Measurements from ENCODE around the gene LTA4H.

LTA4H gene

DNA sequence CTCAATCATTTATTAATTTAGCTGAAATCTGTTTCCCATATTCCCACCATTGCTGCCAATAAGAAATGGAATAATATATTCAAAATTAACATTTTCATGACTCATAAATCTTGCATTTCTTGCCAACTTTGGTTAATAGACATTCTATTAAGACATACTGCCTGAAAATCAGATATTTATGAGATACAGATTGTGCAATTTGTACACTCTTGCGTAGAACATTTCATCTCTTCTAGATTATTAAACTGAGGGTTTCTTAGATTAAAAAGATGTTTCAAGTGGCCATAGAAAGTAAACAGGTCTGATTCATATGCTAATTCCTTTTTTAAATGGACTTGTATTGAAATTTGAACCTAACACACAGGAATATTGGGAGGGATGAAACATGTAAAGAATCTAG, 9.1 kb downstream of the LTA4H start:
- FAIRE-seq (no peak), DNase-seq (ENCODE audit: insufficient read length) (no peak)
- TF ChIP-seq TAF1 (IDR thresholded peaks at IDR 0.05; ENCODE audit: borderline replicate concordance, low read depth, low read length) (no peak), POLR2A (IDR thresholded peaks at IDR 0.05; ENCODE audit: low read depth, low read length) (no peak), POLR2AphosphoS5 (IDR thresholded peaks at IDR 0.05; ENCODE audit: low read depth, low read length) (no peak)

DNA sequence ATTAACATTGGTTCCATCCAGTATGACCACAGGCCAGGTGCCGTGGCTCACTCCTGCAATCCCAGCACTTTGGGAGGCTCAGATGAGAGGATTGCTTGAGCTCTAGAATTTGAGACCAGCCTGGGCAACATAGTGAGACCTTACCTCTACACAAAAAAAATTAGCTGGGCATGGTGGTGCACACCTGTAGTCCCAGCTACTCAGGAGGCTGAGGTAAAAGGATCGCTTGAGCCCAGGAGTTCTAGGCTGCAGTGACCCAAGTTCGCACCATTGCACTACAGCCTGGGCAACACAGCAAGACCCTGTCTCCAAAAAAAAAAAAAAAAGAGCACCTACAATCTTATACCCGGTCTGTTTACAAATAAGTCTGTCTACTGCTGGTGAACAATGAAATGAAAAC, 9.9 kb downstream of the LTA4H start:
- DNase-seq (ENCODE audit: insufficient read length) (no peak), FAIRE-seq (no peak)
- no peak for TF ChIP-seq TAF1 (IDR thresholded peaks at IDR 0.05; ENCODE audit: borderline replicate concordance, low read depth, low read length)
- no peak for TF ChIP-seq POLR2A (IDR thresholded peaks at IDR 0.05; ENCODE audit: low read depth, low read length)
- no peak for TF ChIP-seq POLR2AphosphoS5 (IDR thresholded peaks at IDR 0.05; ENCODE audit: low read depth, low read length)

DNA sequence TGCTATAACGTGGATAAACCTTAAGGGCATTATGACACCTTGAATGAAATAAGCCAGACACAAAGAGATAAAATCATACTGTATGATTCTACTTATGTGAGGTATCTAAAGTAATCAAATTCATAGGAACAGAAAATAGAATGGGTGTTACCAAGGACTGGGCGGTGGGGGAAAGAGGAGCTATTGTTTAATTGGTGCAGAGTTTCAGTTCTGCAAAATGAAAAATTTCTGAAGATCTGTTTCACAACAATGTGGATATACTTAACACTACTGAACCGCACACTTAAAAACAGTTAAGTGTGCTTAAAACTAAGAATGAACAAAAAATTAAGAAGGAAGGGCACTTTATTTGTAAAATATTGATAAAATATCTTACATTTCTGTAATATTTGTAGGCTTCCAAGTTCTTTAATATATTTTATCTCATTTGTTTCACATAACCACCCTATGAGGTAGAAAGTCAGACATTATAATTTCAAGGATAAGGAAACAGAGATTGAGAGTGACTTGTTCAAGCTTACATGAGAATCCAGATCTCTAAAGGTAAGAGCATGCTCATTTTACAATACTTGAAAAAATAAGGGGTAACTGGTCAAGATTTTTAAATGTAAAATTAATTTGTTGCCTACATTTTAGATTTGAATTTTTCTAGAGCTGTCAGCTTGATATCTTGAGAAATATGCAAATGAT, 14.9 kb downstream of the LTA4H start:
- TF ChIP-seq POLR2AphosphoS5 (IDR thresholded peaks at IDR 0.05; ENCODE audit: low read depth, low read length): no peak
- TF ChIP-seq TAF1 (IDR thresholded peaks at IDR 0.05; ENCODE audit: borderline replicate concordance, low read depth, low read length): no peak
- no peak for TF ChIP-seq POLR2A (IDR thresholded peaks at IDR 0.05; ENCODE audit: low read depth, low read length)
- FAIRE-seq (no peak), DNase-seq (ENCODE audit: insufficient read length) (no peak)

DNA sequence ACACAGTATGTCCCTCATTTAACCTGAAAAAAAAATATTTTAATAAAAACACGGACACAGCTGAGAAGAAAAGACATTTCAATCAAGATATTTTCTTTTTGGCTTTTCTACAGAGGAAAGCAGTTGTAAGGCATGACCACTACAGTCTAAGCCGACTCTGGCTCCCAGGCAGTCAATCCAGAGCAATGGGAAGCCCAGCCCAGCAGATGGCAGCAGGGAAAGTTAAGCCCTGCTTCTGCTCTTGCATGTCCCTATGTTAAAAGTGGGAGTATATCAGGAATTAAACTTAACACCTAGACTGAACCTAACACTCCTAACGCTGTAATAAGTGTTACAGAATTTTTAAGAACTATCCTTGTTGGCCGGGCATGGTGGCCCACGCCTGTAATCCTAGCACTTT, 19.7 kb downstream of the LTA4H start:
- FAIRE-seq (no peak), DNase-seq (ENCODE audit: insufficient read length) (no peak)
- TF ChIP-seq POLR2A (IDR thresholded peaks at IDR 0.05; ENCODE audit: low read depth, low read length): no peak
- no peak for TF ChIP-seq POLR2AphosphoS5 (IDR thresholded peaks at IDR 0.05; ENCODE audit: low read depth, low read length)
- no peak for TF ChIP-seq TAF1 (IDR thresholded peaks at IDR 0.05; ENCODE audit: borderline replicate concordance, low read depth, low read length)

DNA sequence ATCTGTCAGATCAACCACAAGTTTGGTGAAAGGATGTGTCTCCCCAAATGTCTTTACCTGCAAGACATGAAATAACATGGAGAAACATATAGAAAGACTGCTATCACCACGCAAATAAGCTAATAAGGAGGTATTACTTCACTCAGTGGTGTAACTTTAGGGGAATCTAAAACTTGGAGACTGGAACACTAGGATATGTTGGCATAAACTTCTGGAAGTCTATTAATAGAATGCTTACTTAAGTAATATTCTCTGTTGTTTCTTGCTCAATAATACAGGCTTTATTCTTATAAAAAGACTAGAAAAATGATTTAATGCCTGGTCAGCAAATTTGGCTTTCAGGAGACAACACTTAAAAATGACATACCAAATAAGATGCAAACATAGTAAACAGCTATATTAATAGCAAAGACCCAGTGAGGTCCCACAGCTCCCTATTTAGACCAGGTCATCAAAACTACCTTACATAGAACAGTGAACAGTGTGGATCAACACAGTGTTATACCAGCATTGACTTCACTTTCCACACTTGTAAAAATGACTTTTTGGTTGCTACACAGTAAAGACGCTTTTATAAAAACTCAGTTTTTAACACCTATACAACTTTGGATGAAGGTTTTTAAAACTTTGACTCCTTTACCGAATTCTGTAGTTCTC, 20.3 kb downstream of the LTA4H start:
- no peak for TF ChIP-seq POLR2A (IDR thresholded peaks at IDR 0.05; ENCODE audit: low read depth, low read length)
- no peak for TF ChIP-seq POLR2AphosphoS5 (IDR thresholded peaks at IDR 0.05; ENCODE audit: low read depth, low read length)
- TF ChIP-seq TAF1 (IDR thresholded peaks at IDR 0.05; ENCODE audit: borderline replicate concordance, low read depth, low read length): no peak
- FAIRE-seq: no peak
- DNase-seq (ENCODE audit: insufficient read length): no peak

DNA sequence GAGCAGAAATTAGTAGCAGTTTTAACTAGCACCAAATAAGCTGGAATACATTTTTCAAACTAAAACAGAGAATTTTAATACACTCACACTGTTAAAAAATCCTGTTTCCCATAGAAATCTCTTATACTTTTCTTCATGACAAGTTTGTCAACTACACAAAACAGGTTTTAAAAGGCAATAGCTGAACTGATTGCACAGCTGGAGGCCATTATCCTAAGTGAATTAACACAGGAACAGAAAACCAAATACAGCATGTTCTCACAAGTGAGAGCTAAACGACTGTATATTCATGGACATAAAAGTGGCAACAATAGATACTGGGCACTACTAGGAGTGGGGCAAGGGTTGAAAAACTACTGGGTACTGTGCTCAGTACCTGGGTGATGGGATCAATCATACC, 27.7 kb downstream of the LTA4H start:
- no peak for TF ChIP-seq TAF1 (IDR thresholded peaks at IDR 0.05; ENCODE audit: borderline replicate concordance, low read depth, low read length)
- no peak for TF ChIP-seq POLR2AphosphoS5 (IDR thresholded peaks at IDR 0.05; ENCODE audit: low read depth, low read length)
- no peak for TF ChIP-seq POLR2A (IDR thresholded peaks at IDR 0.05; ENCODE audit: low read depth, low read length)
- FAIRE-seq: peak; percentile 44
- no peak for DNase-seq (ENCODE audit: insufficient read length)

GRCh38 chr12:96006727-96007126, 28.7 kb downstream of the LTA4H start:
- DNase-seq (ENCODE audit: insufficient read length): no peak
- TF ChIP-seq POLR2AphosphoS5 (IDR thresholded peaks at IDR 0.05; ENCODE audit: low read depth, low read length) (no peak), POLR2A (IDR thresholded peaks at IDR 0.05; ENCODE audit: low read depth, low read length) (no peak), TAF1 (IDR thresholded peaks at IDR 0.05; ENCODE audit: borderline replicate concordance, low read depth, low read length) (no peak)

GRCh38 chr12:96000858-96001257, 34.5 kb downstream of the LTA4H start:
- FAIRE-seq: no peak
- DNase-seq (ENCODE audit: insufficient read length): no peak
- TF ChIP-seq TAF1 (IDR thresholded peaks at IDR 0.05; ENCODE audit: borderline replicate concordance, low read depth, low read length) (no peak), POLR2A (IDR thresholded peaks at IDR 0.05; ENCODE audit: low read depth, low read length) (no peak), POLR2AphosphoS5 (IDR thresholded peaks at IDR 0.05; ENCODE audit: low read depth, low read length) (no peak)

More at GRCh38 chr12:96006727-96007126, 28.7 kb downstream of the LTA4H start:
- FAIRE-seq: no peak

DNA sequence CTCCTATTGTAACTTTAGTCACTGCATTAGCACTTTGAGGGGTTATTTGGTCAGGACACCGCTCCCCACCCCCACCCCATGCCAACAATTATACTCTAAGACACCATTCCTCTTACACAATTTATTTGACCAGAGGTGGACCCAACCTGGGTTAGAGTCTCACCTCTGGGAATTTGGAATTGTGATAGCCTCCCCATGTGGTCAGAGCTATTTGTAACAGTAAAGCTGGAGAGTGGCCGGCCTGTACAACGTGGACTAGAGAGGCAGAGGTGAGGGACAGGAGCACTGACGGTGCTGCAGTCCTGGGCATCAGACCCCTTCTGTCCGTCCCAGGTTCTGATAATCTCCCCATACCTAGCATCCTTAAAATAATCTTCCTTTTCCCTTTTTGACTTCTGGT, 35.9 kb downstream of the LTA4H start:
- TF ChIP-seq POLR2AphosphoS5 (IDR thresholded peaks at IDR 0.05; ENCODE audit: low read depth, low read length) (no peak), TAF1 (IDR thresholded peaks at IDR 0.05; ENCODE audit: borderline replicate concordance, low read depth, low read length) (no peak), POLR2A (IDR thresholded peaks at IDR 0.05; ENCODE audit: low read depth, low read length) (no peak)
- no peak for FAIRE-seq

DNA sequence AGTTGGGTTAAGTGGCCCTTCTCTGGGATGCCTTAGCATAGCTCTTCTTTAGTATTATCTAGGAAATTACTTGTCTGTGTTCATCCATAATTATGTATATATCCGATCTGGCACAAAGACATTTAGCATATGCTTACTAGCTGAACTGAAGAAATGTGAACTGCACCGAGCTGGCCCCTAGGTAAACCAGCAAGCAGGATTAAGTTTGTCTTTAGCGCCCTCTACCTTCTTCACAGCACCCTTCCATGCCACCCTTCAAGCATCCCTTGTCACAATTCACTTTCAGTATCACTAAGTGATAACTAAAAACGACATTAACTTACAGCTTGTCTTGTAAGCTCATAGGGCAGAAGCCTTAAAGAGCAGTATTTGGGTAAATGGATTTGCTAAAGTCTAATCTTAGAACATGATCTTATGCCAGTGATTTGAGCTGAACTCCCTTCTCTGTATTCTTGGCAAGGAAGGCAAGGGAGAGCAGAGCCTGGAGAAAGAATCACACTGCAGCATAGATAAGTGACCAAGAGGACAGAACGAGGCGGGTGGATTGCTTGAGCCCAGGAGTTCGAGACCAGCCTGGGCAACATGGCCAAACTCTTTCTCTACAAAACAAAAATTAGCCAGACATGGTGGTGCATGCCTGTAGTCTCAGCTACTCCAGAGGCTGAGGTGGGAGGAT, 36.6 kb downstream of the LTA4H start:
- DNase-seq (ENCODE audit: insufficient read length) (peak; percentile 43), FAIRE-seq (peak; percentile 76)
- TF ChIP-seq TAF1 (IDR thresholded peaks at IDR 0.05; ENCODE audit: borderline replicate concordance, low read depth, low read length) (no peak), POLR2AphosphoS5 (IDR thresholded peaks at IDR 0.05; ENCODE audit: low read depth, low read length) (no peak), POLR2A (IDR thresholded peaks at IDR 0.05; ENCODE audit: low read depth, low read length) (no peak)

More for the DNA sequence above, 35.9 kb downstream of the LTA4H start:
- no peak for DNase-seq (ENCODE audit: insufficient read length)

DNA sequence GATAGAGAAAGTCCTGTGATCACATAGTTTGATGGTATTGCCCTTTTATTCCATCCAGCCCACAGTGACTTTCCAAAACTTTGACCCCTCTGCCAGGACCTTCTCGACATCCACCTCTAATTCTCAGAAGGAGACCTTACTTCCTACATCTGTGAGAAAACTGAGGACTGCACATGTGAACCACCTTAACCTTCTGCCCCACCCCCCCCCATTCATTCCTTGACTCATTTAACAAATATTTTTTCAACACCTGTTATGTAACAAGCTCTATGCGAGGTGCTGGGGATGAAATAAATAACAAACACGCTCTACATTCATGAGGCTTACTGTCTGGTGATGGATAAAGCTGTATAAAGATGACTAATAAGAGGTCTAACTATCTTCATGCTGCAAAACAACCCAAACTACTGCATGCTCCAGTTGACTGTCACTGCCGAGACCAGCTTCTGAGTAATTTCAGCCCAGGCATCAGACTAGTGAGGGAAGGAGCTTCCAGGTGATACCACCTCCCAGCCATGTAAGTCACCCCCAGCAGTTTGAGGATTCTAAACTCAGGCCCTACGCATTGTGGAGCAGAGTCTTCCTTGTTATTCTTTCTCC, 37.4 kb downstream of the LTA4H start:
- no peak for TF ChIP-seq TAF1 (IDR thresholded peaks at IDR 0.05; ENCODE audit: borderline replicate concordance, low read depth, low read length)
- no peak for TF ChIP-seq POLR2A (IDR thresholded peaks at IDR 0.05; ENCODE audit: low read depth, low read length)
- TF ChIP-seq POLR2AphosphoS5 (IDR thresholded peaks at IDR 0.05; ENCODE audit: low read depth, low read length): no peak
- DNase-seq (ENCODE audit: insufficient read length): no peak
- FAIRE-seq: no peak

All from GM12892 (cell line).